HepG2 (cell line): ENCODE measurements around the gene HS3ST3B1. TPM values are rescaled to one million over a fixed set of nuclear protein-coding genes. Genes with fewer than 3 reads are reported as not detected.
A peak's percentile ranks its signal among the peaks of the same experiment; 100 is the strongest.

Experiments
- ATAC-seq: fragments of 200-7000 bp; cut with Tn5 transposase; 3 replicates; pipeline ENCODE4 v1.9.1; 2020; ENCODE audit warnings: mild to moderate bottlenecking, moderate library complexity
- BruUV-seq: library from RNA; stranded (reverse); fragments of 400-500 nt; replicated peaks from 2 replicates; lab custom pipeline; 2021; lab: Mats Ljungman, UMichigan
- CTCF ChIA-PET: fragments of 300-600 bp; formaldehyde crosslinking; extraction: SDS; loops from one replicate; lab custom pipeline; 2021; ENCODE audit warnings: low total read pairs, inconsistent platforms, low intra/inter-chr PET ratio; lab: Yijun Ruan, JAX
- POLR2A ChIA-PET: fragments of 350-600 bp; sonication (Branson Sonifier 250); formaldehyde crosslinking; loops from one replicate; lab custom pipeline; 2020; ENCODE audit warnings: antibody characterized with exemption, inconsistent platforms; lab: Yijun Ruan, JAX
- DNase-seq: peaks from one replicate; pipeline ENCODE4 v3.0.0-alpha.2; 2015; ENCODE audit warnings: low spot score
- FAIRE-seq: peaks from 3 replicates; lab custom pipeline; 2011; peaks lifted over from hg19 to GRCh38; lab: Jason Lieb, UNC
- H2AFZ ChIP-seq: one replicate; pipeline ENCODE4 v1.6.1; 2011; ENCODE audit warnings: low read length, inconsistent platforms
- H3K27ac ChIP-seq: fragments of 300-600 bp; 3 replicates; pipeline ENCODE4 v1.8.0; 2011; ENCODE audit warnings: mixed run types, mild to moderate bottlenecking, mixed read lengths, low read length, inconsistent platforms; ENCODE audit not compliant: insufficient read depth; ENCODE audit errors: extremely low read length
- H3K27me3 ChIP-seq, 2 experiments: fragments of 200-600 bp in 1 of 2; 2 replicates in 1 of 2; 3 replicates in 1 of 2; pipeline versions ENCODE4 v1.6.0 to v1.8.0; 2011; ENCODE audit warnings: low read length in 2 of 2, mild to moderate bottlenecking in 2 of 2, moderate library complexity in 2 of 2, inconsistent platforms in 1 of 2; ENCODE audit not compliant: insufficient read depth in 2 of 2, control insufficient read depth in 1 of 2
- H3K36me3 ChIP-seq, 2 experiments: fragments of 200-600 bp in 1 of 2; replicated peaks in 1 of 2; 2 replicates in 1 of 2; 3 replicates in 1 of 2; pipeline versions ENCODE4 v1.5.1 to v1.8.0; 2011; ENCODE audit warnings: low read length in 2 of 2, inconsistent platforms in 1 of 2; ENCODE audit not compliant: insufficient read depth in 2 of 2, control insufficient read depth in 1 of 2
- H3K4me1 ChIP-seq: 2 replicates; pipeline ENCODE4 v1.5.1; 2012; ENCODE audit warnings: low read length, inconsistent platforms; ENCODE audit not compliant: insufficient read depth
- H3K4me2 ChIP-seq: 2 replicates; pipeline ENCODE4 v1.6.0; 2011; ENCODE audit warnings: low read depth, low read length, inconsistent platforms
- H3K4me3 ChIP-seq, 3 experiments: fragments of 200-600 bp in 1 of 3; sonication (generic), shearing (Covaris generic) in 1 of 3; replicated peaks in 1 of 3; 2 replicates each; pipeline ENCODE4 v1.5.1; 2011 to 2016; ENCODE audit warnings: low read length in 3 of 3, inconsistent platforms in 2 of 3, low read depth in 2 of 3, mild to moderate bottlenecking in 2 of 3, control low read depth in 1 of 3, mixed read lengths in 1 of 3; ENCODE audit not compliant: insufficient read depth in 1 of 3
- H3K79me2 ChIP-seq: one replicate; pipeline ENCODE4 v1.6.1; 2011; ENCODE audit warnings: low read length, inconsistent platforms; ENCODE audit not compliant: insufficient read depth
- H3K9ac ChIP-seq: 2 replicates; pipeline ENCODE4 v1.6.0; 2011; ENCODE audit warnings: mild to moderate bottlenecking, low read depth, low read length, inconsistent platforms; ENCODE audit not compliant: insufficient read depth
- H3K9me3 ChIP-seq: 2 replicates; pipeline ENCODE4 v1.5.1; 2012; ENCODE audit warnings: mild to moderate bottlenecking, low read length
- H4K20me1 ChIP-seq: 2 replicates; pipeline ENCODE4 v1.6.0; 2011; ENCODE audit warnings: inconsistent platforms, mild to moderate bottlenecking, low read length, moderate library complexity; ENCODE audit not compliant: insufficient read depth
- ADNP ChIP-seq: sonication (generic); formaldehyde crosslinking; IDR thresholded peaks from 2 replicates; pipeline ENCODE4 v1.4.0; 2020; ENCODE audit warnings: missing genetic modification reagents
- AGO2 ChIP-seq: fragments of 200-400 bp; formaldehyde crosslinking; optimal IDR thresholded peaks from 2 replicates; pipeline ENCODE3; 2017; ENCODE audit warnings: mild to moderate bottlenecking, low read depth, low read length, moderate library complexity
- CHD4 ChIP-seq: fragments of 200-600 bp; sonication (generic); IDR thresholded peaks from 2 replicates; pipeline ENCODE4 v1.7.0; 2017; ENCODE audit warnings: mild to moderate bottlenecking, low read length, borderline replicate concordance
- ELF1 ChIP-seq: sonication (generic); formaldehyde crosslinking; IDR thresholded peaks from 2 replicates; pipeline ENCODE4 v1.4.0; 2020; ENCODE audit warnings: missing genetic modification reagents
- GATAD2A ChIP-seq: IDR thresholded peaks from 2 replicates; pipeline ENCODE4 v1.6.1; 2016
- RCOR2 ChIP-seq: IDR thresholded peaks from 2 replicates; pipeline ENCODE4 v1.6.1; 2016; ENCODE audit warnings: missing biosample characterization, missing genetic modification reagents
- SETDB1 ChIP-seq: sonication (generic); formaldehyde crosslinking; IDR thresholded peaks from 2 replicates; pipeline ENCODE4 v1.5.1; 2020; ENCODE audit warnings: missing genetic modification reagents, mild to moderate bottlenecking, borderline replicate concordance
- SIX1 ChIP-seq: sonication (generic); formaldehyde crosslinking; IDR thresholded peaks from 2 replicates; pipeline ENCODE4 v1.4.0; 2020; ENCODE audit warnings: missing genetic modification reagents, borderline replicate concordance
- ZBTB4 ChIP-seq: sonication (generic); formaldehyde crosslinking; IDR thresholded peaks from 2 replicates; pipeline ENCODE4 v1.4.0; 2020; ENCODE audit warnings: missing genetic modification reagents, mild to moderate bottlenecking, borderline replicate concordance
- ZNF143 ChIP-seq: sonication (generic); formaldehyde crosslinking; IDR thresholded peaks from 2 replicates; pipeline ENCODE4 v1.4.0; 2020; ENCODE audit warnings: missing genetic modification reagents
- ZNF639 ChIP-seq: conservative IDR thresholded peaks from 2 replicates; pipeline ENCODE4 v1.6.1; 2018; ENCODE audit warnings: missing genetic modification reagents
- ZNF768 ChIP-seq: sonication (generic); formaldehyde crosslinking; IDR thresholded peaks from 2 replicates; pipeline ENCODE4 v1.4.0; 2020; ENCODE audit warnings: missing genetic modification reagents
- WGBS: methylation state at CpG from one replicate; pipeline ENCODE4 v1.1.6; 2017; ENCODE audit warnings: low lambda C conversion rate; 5-methylcytosine and 5-hydroxymethylcytosine counted together
- in situ Hi-C: cut with HindIII; loops from 2 replicates; pipeline ENCODE4 v1.10.0; 2017; ENCODE audit warnings: low pct_unique_long_range_greater_than_20kb; ENCODE audit not compliant: extremely low pct_ligation_motif_present
- intact Hi-C: fragments of 100-400 bp; cut with micrococcal nuclease; formaldehyde crosslinking; loops from one replicate; pipeline ENCODE4 v1.10.0; 2022; ENCODE audit not compliant: unreplicated experiment
- polyA plus RNA-seq, 8 experiments: library from polyadenylated mRNA; depleted of rRNA in 3 of 8; stranded (reverse) in 7 of 8; unstranded in 1 of 8; fragments of >200 nt; fragmentation: Illumina TruSeq in 4 of 8; extraction: Trizol in 4 of 8; gene quantifications; 2 replicates each; pipeline versions ENCODE4 v1.2.1 to v1.2.3, GENCODE V29; 2011 to 2016; ENCODE audit warnings: low read depth in 4 of 8, missing spikeins in 1 of 8, mixed read lengths in 1 of 8; ENCODE audit not compliant: insufficient read depth in 1 of 8
- total RNA-seq, 5 experiments: library from RNA; depleted of rRNA; stranded (reverse); fragments of >200 nt; fragmentation: Illumina TruSeq; extraction: Trizol; gene quantifications; 2 replicates each; pipeline ENCODE4 v1.2.3, GENCODE V29; 2016; ENCODE audit warnings: low read depth in 1 of 5
- TF ChIP-seq, protein P1 (sequence below): sonication (generic); formaldehyde crosslinking; IDR thresholded peaks from 2 replicates; pipeline ENCODE4 v1.8.1; 2022; ENCODE audit warnings: mild to moderate bottlenecking, missing genetic modification reagents
- TF ChIP-seq, protein P2 (sequence below): sonication (generic); formaldehyde crosslinking; IDR thresholded peaks from 2 replicates; pipeline ENCODE4 v1.5.1; 2020; ENCODE audit warnings: missing genetic modification reagents, mild to moderate bottlenecking, borderline replicate concordance

The HS3ST3B1 gene
- total and polyA plus RNA-seq, 2 of the 13 experiments (the other 11 are each of a cell fraction or from before 2014, with no cell fraction given): 15.7 to 39.5 TPM

DNA sequence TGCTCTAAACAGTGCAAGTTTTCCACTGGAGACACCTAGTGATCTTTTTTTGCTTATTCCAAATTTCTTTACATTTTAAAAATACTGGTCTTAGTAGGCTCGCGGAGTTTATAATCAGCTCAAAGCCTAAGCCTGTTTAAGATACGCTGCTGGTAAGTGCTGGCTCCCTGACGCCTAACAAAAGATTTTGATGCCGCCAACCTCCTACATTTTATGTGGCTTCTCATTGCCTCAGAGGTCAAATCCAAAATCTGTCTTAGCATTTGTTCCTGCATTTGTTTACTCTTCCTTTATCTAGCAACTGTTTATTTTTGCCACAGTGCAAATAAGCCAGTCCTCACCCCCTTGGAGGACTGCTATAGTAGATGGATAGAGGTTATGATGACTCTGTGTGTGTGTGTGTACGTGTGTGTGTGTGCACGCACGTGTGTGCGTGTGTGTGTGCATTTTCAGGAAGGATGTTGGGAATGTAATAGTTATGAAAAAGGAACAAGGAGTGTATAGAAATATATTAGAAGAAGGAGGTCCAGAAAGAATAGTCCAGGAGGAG lies 24.8 kb downstream of the HS3ST3B1 start (continued):
- TF ChIP-seq ZBTB4 (CRISPR knock-in tag) (peak; percentile 86), GATAD2A (CRISPR knock-in tag) (peak; percentile 83)
- TF ChIP-seq, protein P1, sequence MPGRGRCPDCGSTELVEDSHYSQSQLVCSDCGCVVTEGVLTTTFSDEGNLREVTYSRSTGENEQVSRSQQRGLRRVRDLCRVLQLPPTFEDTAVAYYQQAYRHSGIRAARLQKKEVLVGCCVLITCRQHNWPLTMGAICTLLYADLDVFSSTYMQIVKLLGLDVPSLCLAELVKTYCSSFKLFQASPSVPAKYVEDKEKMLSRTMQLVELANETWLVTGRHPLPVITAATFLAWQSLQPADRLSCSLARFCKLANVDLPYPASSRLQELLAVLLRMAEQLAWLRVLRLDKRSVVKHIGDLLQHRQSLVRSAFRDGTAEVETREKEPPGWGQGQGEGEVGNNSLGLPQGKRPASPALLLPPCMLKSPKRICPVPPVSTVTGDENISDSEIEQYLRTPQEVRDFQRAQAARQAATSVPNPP: no peak

DNA sequence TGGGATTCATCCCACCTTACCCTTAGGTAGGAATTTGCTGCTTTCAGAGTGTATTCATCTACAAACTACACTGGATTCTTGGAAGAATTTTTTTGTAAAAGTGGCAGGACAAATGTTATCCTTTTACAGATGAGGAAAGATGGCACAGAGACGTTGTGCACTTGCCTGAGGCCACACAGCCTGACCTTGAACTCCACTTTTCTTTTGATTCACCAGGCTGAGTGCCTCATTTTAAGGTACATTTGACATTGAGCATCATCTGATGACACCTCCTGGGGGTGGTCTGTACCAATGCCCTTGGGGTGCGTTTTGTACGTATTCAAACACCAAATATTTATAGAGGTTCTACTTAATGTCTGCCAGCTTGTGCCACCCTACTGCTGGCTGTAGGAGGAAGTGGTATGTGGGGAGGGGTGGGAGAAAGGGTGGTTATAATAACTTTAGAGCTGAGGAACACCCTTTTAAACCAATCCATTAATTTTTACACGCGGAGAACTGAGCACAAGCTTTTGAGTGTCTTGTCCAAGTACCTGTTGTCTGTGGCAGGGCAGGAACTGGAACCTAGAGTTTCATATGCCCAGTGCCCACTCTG lies 29.1 kb downstream of the HS3ST3B1 start:
- H3K79me2 ChIP-seq: peaks cover 97% of the 10 kb centered on the region
- H2AFZ ChIP-seq: no peak overlapping the region
- H3K4me1 ChIP-seq: peaks cover 90% of the 10 kb centered on the region
- ATAC-seq (no peak; the same call in 2 of the 3 replicates), FAIRE-seq (no peak), DNase-seq (no peak)
- H3K27me3 ChIP-seq: no peaks in the 10 kb centered on the region
- 60% methylated on average over 5 of the region's 5 CpGs for WGBS
- in situ Hi-C loops (no loop called here), intact Hi-C loops (no loop called here)
- POLR2A ChIA-PET: interaction anchor here (1.0 to 2.4 kb wide), 6 partner anchors 9 to 49 kb away, joined by 3 to 30 read pairs (median 5); partner anchors contain the start of gene HS3ST3B1
- peaks cover 0 to 20% of the 10 kb centered on the region in 2 experiments; a peak in 3 of 5 replicates for H3K36me3 ChIP-seq
- H3K9ac ChIP-seq: no peak overlapping the region
- no peaks in the 10 kb centered on the region for H3K9me3 ChIP-seq
- peak overlapping the region; percentile 71 for H3K27ac ChIP-seq
- no TSS peak for BruUV-seq
- CTCF ChIA-PET: no interaction called here
- H3K4me2 ChIP-seq: peak overlapping the region; percentile 34
- H4K20me1 ChIP-seq: peaks cover 36% of the 10 kb centered on the region
- H3K4me3 ChIP-seq: no peak overlapping the region
- TF ChIP-seq, protein P2, sequence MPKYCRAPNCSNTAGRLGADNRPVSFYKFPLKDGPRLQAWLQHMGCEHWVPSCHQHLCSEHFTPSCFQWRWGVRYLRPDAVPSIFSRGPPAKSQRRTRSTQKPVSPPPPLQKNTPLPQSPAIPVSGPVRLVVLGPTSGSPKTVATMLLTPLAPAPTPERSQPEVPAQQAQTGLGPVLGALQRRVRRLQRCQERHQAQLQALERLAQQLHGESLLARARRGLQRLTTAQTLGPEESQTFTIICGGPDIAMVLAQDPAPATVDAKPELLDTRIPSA (CRISPR knock-in tag): no peak
- TF ChIP-seq ZNF143 (no peak), ZNF639 (no peak), CHD4 (peak; percentile 57; the same call in 1 of the 2 replicates), ADNP (CRISPR knock-in tag) (0 out of 2 replicates have a peak, but pooled peaks have one; percentile 27), AGO2 (peak; percentile 2), ZNF768 (CRISPR knock-in tag) (peak; percentile 92), ELF1 (CRISPR knock-in tag) (no peak), RCOR2 (CRISPR knock-in tag) (0 out of 2 replicates have a peak, but pooled peaks have one; percentile 60), SETDB1 (CRISPR knock-in tag) (no peak), SIX1 (CRISPR knock-in tag) (no peak)
